ENCODE measurements around the gene INIP. TPM values are rescaled to one million over a fixed set of nuclear protein-coding genes. Genes with fewer than 3 reads are reported as not detected.

The INIP gene
- polyA plus RNA-seq, 3 donors, result 30.0 to 35.7 (median 30.8) TPM

Other genes starting within 250 kb of the INIP start
- 10 to 100 TPM; 15.5 to 16.6 (median 16.5) TPM for gene KIAA1958, start 231.3 kb downstream of the INIP start, polyA plus RNA-seq (ENCODE audit: insufficient read length in 3 of 3)
- 10 to 100 TPM; 19.2 to 21.6 (median 20.8) TPM for gene SNX30, start 32.6 kb upstream of the INIP start, polyA plus RNA-seq (ENCODE audit: insufficient read length in 3 of 3)
- under 1 TPM in 2 of 3 donors, not detected in 1; 0.06 to 0.44 TPM for gene SLC46A2, start 172.8 kb upstream of the INIP start, polyA plus RNA-seq (ENCODE audit: insufficient read length in 3 of 3)